Jurkat, Clone E6-1 (cell line): ENCODE measurements around the gene SYK.
"Not testable (repeated sequence)": the region's sequence is repeated elsewhere in the genome, so short reads cannot be mapped to it uniquely, and the experiment has no call there.

Experiments used
- DNase-seq: peaks from one replicate; pipeline ENCODE4 v3.0.0-alpha.2; 2011; ENCODE audit warnings: low read depth, low spot score
- H3K4me3 ChIP-seq: 2 replicates; pipeline ENCODE4 v1.5.1; 2011; ENCODE audit warnings: mild to moderate bottlenecking, low read length, control low read depth, moderate library complexity

The SYK gene

DNA sequence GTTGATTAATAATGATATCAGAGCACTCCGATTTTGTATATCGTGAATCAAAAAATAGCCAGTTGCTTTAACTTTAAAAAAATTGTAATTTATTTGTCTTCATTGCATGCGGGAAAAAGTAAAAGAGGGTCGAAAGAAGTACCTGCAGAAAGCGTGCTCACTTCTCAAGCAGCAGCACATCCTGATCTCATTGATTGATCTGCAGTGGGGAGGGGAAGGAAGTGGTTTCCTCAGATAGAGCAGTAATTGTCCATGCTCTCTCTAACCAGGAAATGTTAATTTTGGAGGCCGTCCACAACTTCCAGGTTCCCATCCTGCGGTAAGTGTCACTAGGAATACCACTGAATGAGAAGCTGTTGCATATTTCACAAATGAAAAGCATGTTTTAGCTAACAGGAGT is 63.2 kb downstream of the SYK start:
- H3K4me3 ChIP-seq: no peak overlapping the region
- DNase-seq: peak; percentile 45

DNA sequence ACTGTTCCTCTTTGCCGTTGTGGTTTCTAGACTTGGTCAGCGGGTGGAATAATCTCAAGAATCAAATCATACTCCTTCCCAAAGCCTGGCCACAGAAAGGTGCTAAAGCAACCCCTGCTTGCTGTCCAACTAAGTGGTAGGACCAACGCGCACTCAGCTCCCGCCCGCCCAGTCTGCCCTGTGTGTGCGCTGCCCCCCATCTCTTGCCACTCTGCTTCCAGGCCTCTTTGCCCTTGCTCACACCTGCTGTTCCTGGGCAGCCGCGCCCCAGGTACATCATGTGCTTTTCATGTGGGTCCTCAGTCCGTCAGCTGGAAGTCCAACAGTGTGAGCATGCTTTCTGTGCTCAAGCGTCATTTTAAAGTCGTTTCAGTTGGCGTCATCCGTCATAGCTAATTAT is 65.5 kb downstream of the SYK start:
- no peak for DNase-seq
- no peak overlapping the region for H3K4me3 ChIP-seq

DNA sequence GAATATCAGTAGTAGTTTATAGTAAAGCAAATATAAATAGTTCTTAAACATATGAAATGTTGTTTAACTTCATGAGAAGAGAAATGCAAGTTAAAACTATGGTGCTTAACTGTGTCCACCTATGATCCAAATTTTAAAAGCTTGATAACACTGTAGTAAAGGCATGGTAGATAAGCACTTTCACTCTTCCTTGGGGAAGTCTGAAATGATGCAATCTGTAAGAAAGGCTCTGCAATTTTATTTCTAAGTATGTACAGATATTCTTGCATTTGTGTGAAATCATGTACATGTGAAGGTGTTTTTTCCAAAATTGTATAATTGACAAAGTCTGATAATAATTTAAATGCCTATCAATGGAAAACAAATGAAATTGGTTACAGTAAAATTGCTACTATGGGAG is 66.9 kb downstream of the SYK start:
- no peak for DNase-seq

DNA sequence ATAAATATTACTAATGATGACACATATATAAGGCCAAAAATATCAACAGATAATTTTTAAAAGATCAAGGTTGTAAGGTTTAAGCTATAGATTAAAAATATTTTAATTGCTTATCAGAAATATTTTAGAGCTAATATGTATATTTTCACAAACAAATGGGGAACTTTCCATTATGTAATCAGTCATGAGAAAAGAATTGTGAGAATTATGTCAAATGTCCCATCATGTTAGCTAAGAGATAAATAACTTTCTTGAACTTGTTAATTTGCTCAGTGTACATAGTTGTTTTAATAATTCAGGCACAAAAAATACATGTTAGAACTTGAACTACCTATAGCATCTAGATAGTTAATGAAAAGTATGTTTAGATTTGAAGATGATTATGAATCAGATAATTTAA is 67.7 kb downstream of the SYK start:
- H3K4me3 ChIP-seq: no peak overlapping the region
- DNase-seq: no peak

More for the DNA sequence above, 66.9 kb downstream of the SYK start:
- no peak overlapping the region for H3K4me3 ChIP-seq

DNA sequence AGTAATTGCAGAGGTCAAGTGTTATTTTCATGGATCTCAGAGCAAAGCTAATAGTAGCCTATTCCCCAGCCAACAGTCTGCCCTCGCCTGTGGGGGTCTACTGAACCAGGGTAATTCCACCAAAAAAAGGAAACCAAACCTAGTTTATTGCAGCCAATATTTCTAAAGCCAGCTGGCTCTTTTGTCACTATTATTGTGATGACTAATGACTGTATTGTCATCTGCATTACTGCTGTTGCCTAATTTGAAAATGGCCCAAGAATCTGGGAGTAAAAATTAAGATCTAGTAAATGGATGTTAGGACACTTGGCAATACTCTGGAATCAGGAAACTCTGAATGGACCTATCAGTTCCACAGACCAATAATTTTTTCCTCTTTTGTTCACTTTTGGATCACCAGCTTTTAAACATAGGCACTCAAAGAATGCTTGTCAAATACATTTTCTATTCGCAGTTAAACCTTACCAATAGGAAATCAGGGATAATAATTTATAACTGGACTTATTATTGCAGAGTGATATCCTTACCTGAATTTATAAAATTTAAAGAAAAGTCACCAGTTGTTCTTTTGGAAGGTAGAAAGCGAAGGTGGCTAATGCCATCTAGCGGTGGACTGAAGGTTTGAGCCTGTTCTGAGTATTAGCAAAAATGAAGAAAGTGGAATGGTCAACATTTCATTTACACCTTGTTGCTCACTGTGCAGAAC is 69.2 kb downstream of the SYK start:
- DNase-seq: peak; percentile 37
- H3K4me3 ChIP-seq: no peak overlapping the region

DNA sequence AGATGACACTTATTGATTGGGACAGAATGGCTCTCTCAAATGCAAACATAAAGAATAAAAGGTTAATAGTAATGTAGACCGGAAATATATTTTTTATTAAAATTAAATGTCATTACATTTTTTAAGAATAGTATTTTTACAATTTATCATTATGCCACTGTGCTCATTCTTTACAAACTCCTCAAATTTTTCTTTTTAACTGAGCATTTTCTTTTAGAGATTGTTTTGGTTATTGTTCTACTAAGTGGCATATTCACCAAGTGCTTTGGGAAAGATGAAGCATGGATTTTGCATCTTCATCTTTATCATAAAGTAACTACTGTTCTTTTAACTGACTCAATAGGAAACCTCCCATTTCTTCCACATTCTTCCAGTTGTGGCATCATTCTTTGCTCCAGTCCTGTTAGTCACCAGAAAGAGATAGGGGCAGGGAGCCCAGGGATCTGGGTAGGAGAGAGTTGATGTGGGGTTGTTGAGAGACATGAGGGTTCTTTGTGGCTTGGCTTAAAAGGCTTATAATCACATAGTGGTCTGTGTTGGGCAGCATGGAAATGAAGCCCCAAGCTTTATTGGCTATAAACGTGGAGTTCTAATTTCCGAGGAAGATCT is 69.8 kb downstream of the SYK start:
- DNase-seq: no peak
- H3K4me3 ChIP-seq: no peak overlapping the region

DNA sequence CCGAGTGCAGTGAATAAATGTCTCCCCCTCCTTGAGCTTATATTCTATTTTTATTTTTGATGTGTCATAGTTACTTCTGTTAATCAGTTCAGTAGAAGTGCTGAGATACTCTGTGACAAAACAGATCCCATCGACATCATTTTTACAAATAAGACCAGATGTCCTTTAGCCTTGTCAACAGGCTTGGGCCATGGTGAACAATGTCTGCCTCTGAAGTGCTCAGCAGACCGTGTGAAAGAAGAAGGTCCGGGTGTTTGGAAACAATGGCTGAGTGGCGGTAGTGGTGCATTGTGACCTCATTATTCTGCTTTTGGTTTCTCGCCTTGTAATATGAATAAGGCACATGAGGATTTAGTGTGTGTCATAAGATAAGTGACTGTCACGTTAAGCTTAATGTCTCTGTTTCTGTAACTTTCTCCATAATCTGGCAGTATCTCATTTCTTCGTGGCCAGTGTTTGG is 71.2 kb downstream of the SYK start:
- no peak overlapping the region for H3K4me3 ChIP-seq
- DNase-seq: no peak

DNA sequence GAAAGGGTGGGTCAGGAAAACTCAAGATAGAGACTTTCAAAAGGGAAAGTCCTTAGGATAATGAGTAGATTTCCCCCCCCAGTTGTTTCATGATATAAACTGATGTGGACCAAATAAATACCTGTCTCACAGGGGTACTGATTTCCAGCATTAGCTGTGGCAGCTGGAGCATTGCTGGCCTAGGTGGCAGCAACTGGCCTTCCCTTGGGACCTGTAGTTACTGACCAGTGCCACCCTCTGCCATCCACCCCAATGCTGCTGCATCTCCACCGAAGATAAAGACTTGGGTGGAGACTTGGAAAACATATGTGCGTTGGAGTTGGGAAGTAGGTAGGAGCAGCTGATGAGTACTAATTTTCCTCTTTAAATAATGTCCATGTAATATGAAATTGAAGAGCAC is 71.8 kb downstream of the SYK start:
- no peak overlapping the region for H3K4me3 ChIP-seq
- no peak for DNase-seq

DNA sequence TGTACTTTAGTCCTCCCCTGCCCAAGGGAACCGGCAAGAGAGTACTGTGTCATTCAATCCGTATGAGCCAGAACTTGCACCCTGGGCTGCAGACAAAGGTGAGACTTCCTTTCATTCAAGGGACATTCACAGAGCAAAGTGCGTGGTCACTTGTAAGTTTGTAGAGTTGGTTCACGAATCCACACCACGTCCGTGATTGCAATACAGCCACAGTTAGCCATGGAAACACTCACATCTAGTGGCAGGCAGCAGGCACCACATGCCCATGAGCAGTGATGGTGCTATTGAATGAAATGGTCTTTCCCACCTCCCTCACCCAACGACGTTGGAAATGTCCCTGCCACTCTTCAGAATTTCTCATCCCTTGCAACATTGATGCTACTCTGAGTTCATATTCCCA is 72.6 kb downstream of the SYK start:
- no peak for DNase-seq
- no peak overlapping the region for H3K4me3 ChIP-seq

DNA sequence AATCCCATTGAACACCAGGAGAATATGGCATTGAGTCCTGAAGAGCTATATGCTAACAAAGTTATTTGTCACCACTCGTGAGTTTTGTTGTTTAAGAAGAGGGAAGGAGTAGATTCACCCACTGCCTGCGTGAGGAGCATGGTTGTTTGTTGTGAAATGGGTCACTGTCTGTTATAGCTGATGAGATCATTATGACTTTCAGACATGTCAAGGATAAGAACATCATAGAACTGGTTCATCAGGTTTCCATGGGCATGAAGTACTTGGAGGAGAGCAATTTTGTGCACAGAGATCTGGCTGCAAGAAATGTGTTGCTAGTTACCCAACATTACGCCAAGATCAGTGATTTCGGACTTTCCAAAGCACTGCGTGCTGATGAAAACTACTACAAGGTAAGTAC is 76.9 kb downstream of the SYK start:
- H3K4me3 ChIP-seq: no peak overlapping the region
- DNase-seq: no peak

DNA sequence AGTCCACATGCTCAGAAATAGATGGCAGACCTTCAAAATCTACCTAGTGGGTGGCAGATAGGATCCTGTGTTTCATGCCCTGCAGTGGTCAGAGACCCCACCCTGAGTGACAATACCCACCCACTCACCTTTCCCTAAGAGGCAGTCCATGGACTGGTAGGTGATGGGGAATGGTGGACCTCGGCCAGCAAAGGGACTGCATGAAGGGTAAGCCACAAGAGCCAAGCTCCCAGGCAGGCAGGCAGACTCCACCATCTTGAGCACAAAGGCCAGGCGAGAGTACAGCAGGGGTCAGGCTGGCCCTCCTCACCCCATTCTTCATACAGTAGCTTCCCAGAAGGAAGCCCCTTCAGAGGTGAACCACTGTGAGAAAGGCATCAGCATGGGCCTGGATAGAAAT is 78.4 kb downstream of the SYK start:
- DNase-seq: no peak
- H3K4me3 ChIP-seq: no peak overlapping the region

DNA sequence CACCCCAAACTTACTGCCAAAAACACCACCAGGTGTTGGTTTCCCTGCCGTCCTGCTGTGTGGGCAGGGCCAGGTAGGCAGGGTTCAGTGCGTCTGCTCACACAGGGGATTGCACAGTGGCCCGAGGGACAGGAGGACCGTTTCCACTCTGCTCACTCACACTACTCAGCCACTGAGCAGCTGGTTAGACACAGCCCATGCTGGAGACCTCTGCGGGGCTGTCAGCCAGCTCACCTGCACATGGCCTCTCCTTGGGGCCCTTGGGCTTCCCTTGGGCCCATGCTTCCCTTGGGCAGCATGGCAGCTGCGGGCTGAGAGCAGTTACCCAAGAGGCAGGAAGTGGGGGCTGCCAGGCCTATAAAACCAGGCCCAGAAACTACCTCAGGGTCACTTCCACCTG is 79.0 kb downstream of the SYK start:
- no peak for DNase-seq
- no peak overlapping the region for H3K4me3 ChIP-seq

DNA sequence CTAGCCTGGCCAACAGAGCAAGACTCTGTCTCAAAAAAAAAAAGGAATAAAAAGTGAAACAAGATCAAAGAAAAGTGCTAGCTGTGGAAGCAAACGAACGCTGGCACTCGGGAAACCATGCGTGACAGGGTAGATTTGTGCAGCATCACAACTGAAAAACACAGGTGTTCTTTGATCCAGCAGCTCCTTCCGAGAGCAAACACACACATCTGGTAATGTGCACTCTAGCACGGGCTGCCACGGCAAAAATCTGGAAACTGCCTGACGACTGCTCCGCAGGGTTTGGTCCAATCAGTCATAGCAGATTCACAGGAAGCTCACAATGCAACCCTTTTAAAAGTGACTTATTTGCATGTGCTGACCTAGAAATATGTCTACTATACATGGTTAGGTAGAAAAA is 80.0 kb downstream of the SYK start:
- H3K4me3 ChIP-seq: no peak overlapping the region
- DNase-seq: peak; percentile 71

DNA sequence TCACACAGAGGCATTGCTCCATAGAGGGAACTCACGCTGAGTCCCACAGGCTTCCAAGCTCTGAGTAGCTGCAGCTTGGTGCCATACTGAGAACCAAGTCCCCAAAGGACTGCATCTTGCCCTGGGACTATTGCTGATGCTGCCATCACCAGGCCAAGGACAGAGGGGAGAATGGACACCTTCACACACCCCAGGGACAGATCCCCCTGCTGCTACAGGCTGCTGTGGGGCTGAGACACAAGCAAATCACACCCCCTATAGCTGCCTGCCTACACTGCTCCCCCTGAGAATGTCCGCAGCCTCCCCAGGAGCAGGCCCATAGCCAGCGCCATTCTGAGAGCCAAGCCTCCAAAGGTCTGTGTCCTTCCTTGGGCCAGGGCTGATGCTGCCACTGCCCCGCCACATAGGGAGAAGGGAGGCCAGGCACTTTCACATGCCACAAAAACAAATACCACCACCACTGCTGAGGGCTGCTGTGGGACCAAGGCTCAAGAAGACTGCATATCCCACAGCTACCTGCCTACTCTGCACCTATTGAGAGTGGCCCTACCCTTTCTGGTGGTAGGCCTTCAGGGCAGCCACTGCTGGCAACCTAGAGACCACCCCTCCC is 81.5 kb downstream of the SYK start:
- no peak overlapping the region for H3K4me3 ChIP-seq
- no peak for DNase-seq

DNA sequence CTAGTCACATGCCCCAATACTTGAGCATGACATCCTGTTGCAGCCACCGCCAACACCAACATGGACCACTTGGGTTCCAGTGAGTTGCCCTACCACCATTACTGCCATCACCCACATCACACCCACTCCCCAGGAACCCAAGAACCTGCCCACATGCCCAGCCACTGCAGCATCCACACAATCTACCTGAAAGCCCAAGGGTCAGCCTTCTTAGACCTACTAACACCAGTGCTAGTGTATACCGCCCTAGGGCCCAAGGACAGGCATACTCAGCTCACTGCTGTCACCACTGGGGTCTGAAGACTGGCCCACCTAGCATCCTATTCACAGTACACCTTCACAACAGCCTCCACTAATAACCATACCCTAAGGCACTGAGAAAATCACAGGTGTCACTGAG is 82.0 kb downstream of the SYK start:
- DNase-seq: no peak
- H3K4me3 ChIP-seq: no peak overlapping the region

DNA sequence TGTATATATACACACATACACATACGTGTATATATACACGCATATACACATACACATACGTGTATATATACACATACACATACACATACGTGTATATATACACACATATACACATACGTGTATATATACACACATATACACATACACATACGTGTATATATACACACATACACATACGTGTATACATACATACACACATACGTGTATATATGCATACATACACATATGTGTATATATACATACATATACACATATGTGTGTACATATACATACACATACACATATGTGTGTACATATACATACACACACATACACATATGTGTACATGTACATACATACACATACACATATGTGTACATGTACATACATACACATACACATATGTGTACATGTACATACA is 82.6 kb downstream of the SYK start:
- H3K4me3 ChIP-seq: no peak overlapping the region
- no peak for DNase-seq

DNA sequence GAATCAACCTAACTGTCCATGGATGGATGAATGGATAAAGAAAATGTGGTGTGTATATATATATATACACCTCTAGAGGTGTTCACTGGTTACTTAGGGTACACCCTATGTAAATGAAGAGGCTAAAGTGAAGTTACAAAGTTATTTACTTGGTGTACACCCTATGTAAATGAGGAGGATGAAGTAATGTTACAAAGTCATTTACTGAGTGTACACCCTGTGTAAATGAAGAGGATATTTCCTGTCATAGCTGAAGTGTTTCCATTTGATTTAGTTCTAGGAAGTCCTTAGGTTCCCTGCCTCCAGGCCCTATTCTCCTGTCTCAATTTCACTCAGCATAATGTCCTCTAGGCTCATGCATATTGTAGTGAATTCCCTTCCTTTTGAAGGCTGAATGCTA is 85.2 kb downstream of the SYK start:
- not testable (repeated sequence) for H3K4me3 ChIP-seq, DNase-seq

DNA sequence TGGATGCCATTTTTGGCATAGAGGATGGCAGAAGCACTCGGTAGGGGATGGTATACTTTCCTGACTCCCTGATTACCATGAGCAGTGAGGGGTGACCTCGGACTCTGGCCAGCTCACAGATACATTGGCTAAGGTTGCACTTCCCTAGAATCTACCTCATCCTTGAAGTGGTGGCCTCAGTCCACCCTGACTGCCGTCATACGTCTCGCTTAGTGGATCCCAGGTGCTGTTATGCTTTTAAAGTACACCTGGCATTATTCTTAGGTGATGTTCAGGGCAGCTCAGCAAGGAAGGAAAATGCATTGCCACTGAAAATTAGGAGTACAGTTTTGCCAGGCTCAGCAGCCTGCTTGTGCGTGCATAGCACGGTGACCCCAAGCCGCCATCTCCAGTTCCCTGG is 87.3 kb downstream of the SYK start:
- no peak for DNase-seq
- H3K4me3 ChIP-seq: no peak overlapping the region

DNA sequence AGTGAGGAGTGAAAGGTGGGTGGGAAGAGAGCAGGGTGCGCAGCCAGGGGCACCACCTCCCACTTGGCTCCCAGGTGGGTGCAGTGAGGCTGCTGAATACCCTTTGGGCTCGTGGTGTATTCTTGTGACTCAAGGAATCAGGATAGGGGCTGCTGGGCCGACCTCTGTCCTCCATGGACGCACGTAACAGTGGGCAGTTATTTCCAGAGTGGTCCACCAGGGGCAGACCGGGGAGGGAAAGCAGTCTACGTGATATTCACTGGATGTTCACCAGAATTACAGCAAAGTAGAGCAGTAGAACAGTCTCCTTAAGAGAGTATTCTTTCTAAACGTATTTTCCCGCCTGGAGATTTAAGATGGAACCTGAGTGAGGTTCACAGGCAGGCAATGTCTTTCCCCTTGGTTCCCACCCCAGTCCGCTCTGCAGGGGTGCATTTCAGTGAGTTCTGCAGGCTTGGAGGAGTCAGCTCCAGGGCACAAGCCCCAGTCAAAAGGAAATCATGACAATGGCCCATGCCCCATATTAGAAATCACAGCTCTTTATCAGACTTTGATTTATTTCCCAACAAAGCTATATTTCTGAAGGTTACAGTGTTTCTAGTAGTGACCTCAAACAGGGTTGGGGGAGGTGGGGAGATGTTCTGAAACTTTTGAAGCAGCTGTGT is 88.7 kb downstream of the SYK start:
- no peak for DNase-seq
- no peak overlapping the region for H3K4me3 ChIP-seq

DNA sequence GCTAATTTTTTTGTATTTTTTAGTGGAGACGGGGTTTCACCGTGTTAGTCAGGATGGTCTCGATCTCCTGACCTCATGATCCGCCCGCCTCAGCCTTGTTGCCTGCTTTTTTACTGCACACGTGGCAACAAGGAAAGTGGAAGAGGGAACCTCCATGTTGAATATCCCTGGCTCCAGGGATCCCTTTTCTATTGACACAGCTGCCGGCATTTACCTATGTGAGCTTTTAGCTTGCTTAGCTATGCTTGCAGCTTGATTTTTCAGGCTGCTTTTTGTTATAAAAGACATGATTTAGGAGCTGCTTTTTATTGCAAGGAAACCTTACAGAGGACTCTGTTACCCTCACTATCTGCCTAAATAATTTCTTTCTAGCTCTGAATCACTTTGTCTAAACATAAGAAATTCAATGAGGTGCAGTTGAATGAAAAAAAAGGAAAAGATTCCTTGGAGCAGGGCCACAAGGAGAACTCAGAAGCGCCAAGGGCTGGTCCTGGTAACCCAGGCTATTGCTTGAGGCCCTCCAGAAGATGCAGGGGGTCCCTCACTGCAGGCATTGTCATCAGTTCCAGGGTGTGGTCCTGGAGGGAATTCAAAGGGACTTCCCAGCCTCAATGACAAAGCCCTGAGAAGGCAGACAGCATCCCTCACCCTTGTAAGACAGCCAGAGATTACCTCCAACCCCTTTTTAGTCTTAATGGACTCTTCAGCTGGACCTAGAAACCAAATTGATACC is 89.9 kb downstream of the SYK start:
- no peak overlapping the region for H3K4me3 ChIP-seq
- DNase-seq: no peak
